K562 (cell line): Measurements from ENCODE around the gene SYTL2. TPM values are rescaled to one million over a fixed set of nuclear protein-coding genes. Genes with fewer than 3 reads are reported as not detected.

Experiments used
- ATAC-seq: fragments of 200-7000 bp; cut with Tn5 transposase; 3 replicates; pipeline ENCODE4 v1.9.1; 2020; ENCODE audit warnings: moderate library complexity
- BruUV-seq: library from RNA; stranded (reverse); fragments of 400-500 nt; replicated peaks from 2 replicates; lab custom pipeline; 2021; lab: Mats Ljungman, UMichigan
- CTCF ChIA-PET: fragments of 300-600 bp; formaldehyde crosslinking; extraction: SDS; loops from one replicate; lab custom pipeline; 2021; ENCODE audit warnings: low intra/inter-chr PET ratio; lab: Yijun Ruan, JAX
- POLR2A ChIA-PET: fragments of 300-600, 350-650 bp; sonication (Branson Sonifier 250); formaldehyde crosslinking; extraction: SDS; loops from one replicate; lab custom pipeline; 2021; ENCODE audit warnings: antibody characterized with exemption, inconsistent platforms; lab: Yijun Ruan, JAX
- DNase-seq, 4 experiments: peaks; one replicate each; pipeline versions ENCODE4 v3.0.0 to v3.0.0-alpha.2; 2011 to 2018; ENCODE audit warnings: low spot score in 3 of 4, mixed read lengths in 3 of 4; ENCODE audit errors: extremely low read depth in 1 of 4
- FAIRE-seq: peaks from 2 replicates; lab custom pipeline; 2011; peaks lifted over from hg19 to GRCh38; lab: Jason Lieb, UNC
- H2AFZ ChIP-seq: 2 replicates; pipeline ENCODE4 v1.6.0; 2011; ENCODE audit warnings: low read depth, low read length, control low read depth, inconsistent platforms
- H3K27ac ChIP-seq: fragments of 200-600 bp; 3 replicates; pipeline ENCODE4 v1.8.0; 2011; ENCODE audit warnings: low read depth, mild to moderate bottlenecking, control low read depth, inconsistent platforms, low read length, moderate library complexity, mixed read lengths; ENCODE audit errors: extremely low read depth
- H3K27me3 ChIP-seq, 2 experiments: fragments of 300-600 bp in 1 of 2; 2 replicates in 1 of 2; 3 replicates in 1 of 2; pipeline versions ENCODE4 v1.6.0 to v1.8.0; 2011; ENCODE audit warnings: inconsistent platforms in 2 of 2, low read length in 2 of 2, mild to moderate bottlenecking in 1 of 2, mixed read lengths in 1 of 2, moderate library complexity in 1 of 2; ENCODE audit not compliant: control insufficient read depth in 2 of 2, insufficient read depth in 2 of 2
- H3K36me3 ChIP-seq: fragments of 300-600 bp; 3 replicates; pipeline ENCODE4 v1.8.0; 2011; ENCODE audit warnings: mild to moderate bottlenecking, low read length, inconsistent platforms; ENCODE audit not compliant: control insufficient read depth, insufficient read depth
- H3K4me1 ChIP-seq, 2 experiments: fragments of 200-600 bp in 1 of 2; replicated peaks in 1 of 2; 2 replicates in 1 of 2; 3 replicates in 1 of 2; pipeline versions ENCODE4 v1.5.1 to v1.8.0; 2011; ENCODE audit warnings: inconsistent platforms in 2 of 2, low read length in 2 of 2, mild to moderate bottlenecking in 1 of 2, mixed read lengths in 1 of 2, moderate library complexity in 1 of 2; ENCODE audit not compliant: control insufficient read depth in 2 of 2, insufficient read depth in 2 of 2
- H3K4me2 ChIP-seq: 2 replicates; pipeline ENCODE4 v1.6.1; 2011; ENCODE audit warnings: low read length, control low read depth, inconsistent platforms, mixed read lengths; ENCODE audit not compliant: insufficient read depth
- H3K4me3 ChIP-seq: fragments of 200-600 bp; sonication (generic), shearing (Covaris generic); 2 replicates; pipeline ENCODE4 v1.5.1; 2016; ENCODE audit warnings: control low read depth, inconsistent platforms
- H3K79me2 ChIP-seq: fragments of 200-600 bp; 3 replicates; pipeline ENCODE4 v1.8.0; 2011; ENCODE audit warnings: low read length, inconsistent platforms; ENCODE audit not compliant: control insufficient read depth, insufficient read depth
- H3K9ac ChIP-seq, 2 experiments: 2 replicates each; pipeline versions ENCODE4 v1.6.0 to v1.6.1; 2011; ENCODE audit warnings: low read depth in 2 of 2, low read length in 2 of 2, control low read depth in 1 of 2, inconsistent platforms in 1 of 2, mild to moderate bottlenecking in 1 of 2, mixed read lengths in 1 of 2; ENCODE audit not compliant: insufficient read depth in 1 of 2
- H3K9me1 ChIP-seq: one replicate; pipeline ENCODE4 v1.6.0; 2011; ENCODE audit warnings: inconsistent platforms, mild to moderate bottlenecking, low read length, moderate library complexity; ENCODE audit not compliant: control insufficient read depth, insufficient read depth
- H3K9me3 ChIP-seq: replicated peaks from 2 replicates; pipeline ENCODE4 v1.5.1; 2011; ENCODE audit warnings: low read depth, low read length, inconsistent platforms; ENCODE audit not compliant: control insufficient read depth, insufficient read depth
- H4K20me1 ChIP-seq: replicated peaks from 2 replicates; pipeline ENCODE4 v1.6.1; 2011; ENCODE audit warnings: low read length, inconsistent platforms, mixed read lengths; ENCODE audit not compliant: control insufficient read depth, insufficient read depth
- DLX4 ChIP-seq: fragments of 250-450 bp; sonication (Bioruptor Pico); IDR thresholded peaks from 2 replicates; pipeline ENCODE4 v1.6.1; 2021; ENCODE audit warnings: mild to moderate bottlenecking
- ETV6 ChIP-seq, 3 experiments: fragments of 150-350 bp in 1 of 3; sonication (generic) in 1 of 3; formaldehyde crosslinking in 1 of 3; IDR thresholded peaks; 2 replicates each; pipeline versions ENCODE4 v1.6.1 to v1.8.0; 2014 to 2022; ENCODE audit warnings: borderline replicate concordance in 2 of 3, low read depth in 2 of 3, antibody characterized with exemption in 1 of 3, low read length in 1 of 3, mild to moderate bottlenecking in 1 of 3, missing genetic modification reagents in 1 of 3
- HDAC6 ChIP-seq: IDR thresholded peaks from 2 replicates; pipeline ENCODE4 v1.6.1; 2012; ENCODE audit warnings: low read depth, mild to moderate bottlenecking, control low read depth, inconsistent platforms, low read length, moderate library complexity
- POLR3A ChIP-seq: IDR thresholded peaks from 2 replicates; pipeline ENCODE4 v1.6.1; 2011; ENCODE audit warnings: borderline replicate concordance, mild to moderate bottlenecking, moderate library complexity; ENCODE audit not compliant: insufficient read length, insufficient read depth; ENCODE audit errors: extremely low read depth
- ZNF12 ChIP-seq: sonication (generic); formaldehyde crosslinking; IDR thresholded peaks from 2 replicates; pipeline ENCODE4 v1.4.0; 2020; ENCODE audit warnings: mild to moderate bottlenecking, missing genetic modification reagents
- ZNF232 ChIP-seq: sonication (generic); formaldehyde crosslinking; IDR thresholded peaks from 2 replicates; pipeline ENCODE4 v1.8.0; 2022; ENCODE audit warnings: mild to moderate bottlenecking, missing genetic modification reagents
- WGBS: fragments of 100-300 bp; shearing (Covaris generic); methylation state at CpG from one replicate; pipeline ENCODE4 v1.1.6; 2016; ENCODE audit warnings: low coverage, mixed read lengths; ENCODE audit not compliant: insufficient coverage; ENCODE audit errors: missing lambda C conversion rate; 5-methylcytosine and 5-hydroxymethylcytosine counted together
- in situ Hi-C: fragments of 300-500 bp; cut with MboI; formaldehyde crosslinking; loops from 4 replicates; pipeline ENCODE4 v1.15.0; 2018; ENCODE audit warnings: inconsistent platforms, mixed read lengths
- intact Hi-C: fragments of 100-400 bp; cut with micrococcal nuclease; formaldehyde crosslinking; loops from 2 replicates; pipeline ENCODE4 v1.14.2; 2022
- polyA plus RNA-seq, 8 experiments: library from polyadenylated mRNA; depleted of rRNA in 4 of 8; stranded (reverse) in 5 of 8; unstranded in 3 of 8; fragments of >200 nt; fragmentation: Nextera tagmentation in 2 of 8; fragmentation: Illumina TruSeq in 1 of 8; extraction: Ambion mirVana in 2 of 8; extraction: Trizol in 1 of 8; gene quantifications; 2 replicates each; pipeline versions ENCODE4 v1.2.1 to v1.2.3, GENCODE V29; 2011 to 2014; ENCODE audit warnings: inconsistent platforms in 1 of 8, missing spikeins in 1 of 8
- total RNA-seq, 7 experiments: library from RNA; depleted of rRNA in 6 of 7; stranded (reverse); fragments of >200 nt in 6 of 7; fragmentation: Illumina TruSeq in 2 of 7; extraction: Trizol in 2 of 7; gene quantifications; 2 replicates each; pipeline versions ENCODE4 v1.2.1 to v1.2.3, GENCODE V29; 2011 to 2021; ENCODE audit warnings: low replicate concordance in 1 of 7

Gene SYTL2
- total and polyA plus RNA-seq, 9 of the 15 experiments (the other 6 are each of a cell fraction or from before 2014, with no cell fraction given): 0.05 to 0.57 (median 0.35) TPM

- ChIA-PET POLR2A (no interaction called here), CTCF (no interaction called here)
- Histone ChIP-seq H3K9ac (no peak overlapping the region), H3K9me1 (no peaks in the 10 kb centered on the region), H3K4me1 (no peaks in the 10 kb centered on the region), H3K79me2 (no peaks in the 10 kb centered on the region), H3K9me3 (no peaks in the 10 kb centered on the region), H3K36me3 (no peaks in the 10 kb centered on the region), H3K4me2 (no peak overlapping the region), H2AFZ (no peak overlapping the region), H3K4me3 (no peak overlapping the region), H3K27me3 (no peaks in the 10 kb centered on the region)
- intact Hi-C loops: no loop called here
- in situ Hi-C loops: no loop called here
- no peak for DNase-seq
- 0% methylated on average over 1 of the region's 1 CpG for WGBS
- no peak for FAIRE-seq
- no TSS peak for BruUV-seq
- TF ChIP-seq ETV6 (IDR thresholded peaks at IDR 0.05; ENCODE audit: borderline replicate concordance in 1 of 2, low read depth in 2 of 2, low read length in 1 of 2): no peak
- TF ChIP-seq ETV6 (CRISPR knock-in tag; IDR thresholded peaks at IDR 0.05; ENCODE audit: borderline replicate concordance): no peak
- TF ChIP-seq POLR3A: no peak
- TF ChIP-seq DLX4 (CRISPR knock-in tag): no peak
- no peak for TF ChIP-seq HDAC6
- no peak for TF ChIP-seq ZNF232 (CRISPR knock-in tag)
- TF ChIP-seq ZNF12: no peak
- TF ChIP-seq, all 486 proteins: peak for 0
- H3K27ac ChIP-seq: no peak overlapping the region
- ATAC-seq: no peak
- no peaks in the 10 kb centered on the region for H4K20me1 ChIP-seq
Observed at GRCh38 chr11:85755701-85756100, 55.2 kb downstream of the SYTL2 start.
